H1 (cell line): Measurements from ENCODE around the gene LTO1. TPM values are rescaled to one million over a fixed set of nuclear protein-coding genes. Genes with fewer than 3 reads are reported as not detected.

ENCODE experiments used
- CTCF ChIA-PET: fragments of 300-600 bp; sonication (Branson Sonifier 250); formaldehyde crosslinking; loops from one replicate; lab custom pipeline; 2021; ENCODE audit not compliant: partially characterized antibody; lab: Charles Lee
- POLR2A ChIA-PET: fragments of 300-600 bp; sonication (Branson Sonifier 250); formaldehyde crosslinking; loops from one replicate; lab custom pipeline; 2021; ENCODE audit warnings: inconsistent platforms; ENCODE audit not compliant: partially characterized antibody; lab: Charles Lee
- DNase-seq, 2 experiments: peaks; one replicate each; pipeline versions ENCODE4 v3.0.0 to v3.0.0-alpha.2; 2010 to 2022; ENCODE audit warnings: low spot score in 2 of 2, low read depth in 1 of 2, mixed read lengths in 1 of 2
- FAIRE-seq: peaks from 2 replicates; lab custom pipeline; 2011; peaks lifted over from hg19 to GRCh38; lab: Jason Lieb, UNC
- H2AFZ ChIP-seq: 2 replicates; pipeline ENCODE4 v1.8.1; 2012; ENCODE audit warnings: low read length, inconsistent platforms
- H2AK5ac ChIP-seq: 2 replicates; pipeline ENCODE4 v1.6.1; 2013; ENCODE audit warnings: low read depth, low read length
- H2BK120ac ChIP-seq: replicated peaks from 2 replicates; pipeline ENCODE3; 2013; ENCODE audit warnings: low read depth, low read length, inconsistent platforms
- H2BK12ac ChIP-seq: 2 replicates; pipeline ENCODE4 v1.6.1; 2013; ENCODE audit warnings: low read depth, low read length
- H2BK15ac ChIP-seq: 2 replicates; pipeline ENCODE4 v1.6.1; 2013; ENCODE audit warnings: low read length
- H2BK20ac ChIP-seq: 2 replicates; pipeline ENCODE4 v1.6.1; 2013; ENCODE audit warnings: low read length
- H2BK5ac ChIP-seq: 2 replicates; pipeline ENCODE4 v1.6.1; 2013; ENCODE audit warnings: low read depth, low read length
- H3K14ac ChIP-seq: 2 replicates; pipeline ENCODE4 v1.6.1; 2013; ENCODE audit warnings: inconsistent platforms; ENCODE audit not compliant: insufficient read length
- H3K18ac ChIP-seq: 2 replicates; pipeline ENCODE4 v1.6.1; 2013; ENCODE audit warnings: low read length; ENCODE audit errors: extremely low read depth
- H3K23ac ChIP-seq: 2 replicates; pipeline ENCODE4 v1.6.1; 2013; ENCODE audit warnings: inconsistent platforms; ENCODE audit not compliant: insufficient read length
- H3K23me2 ChIP-seq: 2 replicates; pipeline ENCODE4 v1.6.1; 2013; ENCODE audit warnings: low read depth, low read length
- H3K27ac ChIP-seq: 2 replicates; pipeline ENCODE4 v1.6.1; 2011; ENCODE audit warnings: low read depth, low read length, inconsistent platforms
- H3K27me3 ChIP-seq, 4 experiments: replicated peaks in 1 of 4; 1 replicate in 1 of 4; 2 replicates in 3 of 4; pipeline versions ENCODE4 v1.6.1 to v1.8.1; 2011 to 2013; ENCODE audit warnings: low read length in 3 of 4, mild to moderate bottlenecking in 3 of 4, inconsistent platforms in 2 of 4, mixed read lengths in 2 of 4, moderate library complexity in 1 of 4; ENCODE audit not compliant: control insufficient read depth in 3 of 4, insufficient read depth in 3 of 4; ENCODE audit errors: extremely low read depth in 1 of 4
- H3K36me3 ChIP-seq, 4 experiments: 2 replicates each; pipeline versions ENCODE4 v1.6.1 to v1.8.1; 2011 to 2013; ENCODE audit warnings: mild to moderate bottlenecking in 4 of 4, low read length in 3 of 4, moderate library complexity in 2 of 4, control low read depth in 1 of 4, inconsistent platforms in 1 of 4; ENCODE audit not compliant: insufficient read depth in 4 of 4, control insufficient read depth in 2 of 4
- H3K4ac ChIP-seq: replicated peaks from 2 replicates; pipeline ENCODE3; 2013; ENCODE audit warnings: low read length, low read depth, mixed read lengths, inconsistent platforms; ENCODE audit not compliant: insufficient read length
- H3K4me1 ChIP-seq, 4 experiments: replicated peaks in 1 of 4; 1 replicate in 1 of 4; 2 replicates in 3 of 4; pipeline versions ENCODE4 v1.6.1 to v1.8.1; 2011 to 2013; ENCODE audit warnings: low read length in 3 of 4, inconsistent platforms in 2 of 4, mixed read lengths in 1 of 4; ENCODE audit not compliant: insufficient read depth in 4 of 4, control insufficient read depth in 3 of 4
- H3K4me2 ChIP-seq, 2 experiments: 2 replicates each; pipeline versions ENCODE4 v1.6.1 to v1.8.1; 2011 to 2013; ENCODE audit warnings: low read depth in 2 of 2, low read length in 2 of 2, control low read depth in 1 of 2, inconsistent platforms in 1 of 2, mild to moderate bottlenecking in 1 of 2; ENCODE audit not compliant: insufficient read depth in 1 of 2
- H3K4me3 ChIP-seq, 4 experiments: fragments of 200-600, 300-600 bp in 1 of 4; sonication (generic), shearing (Covaris generic), sonication (Bioruptor Twin) in 1 of 4; 2 replicates each; pipeline versions ENCODE4 v1.5.1 to v1.8.1; 2011 to 2016; ENCODE audit warnings: low read length in 4 of 4, low read depth in 3 of 4, control low read depth in 2 of 4, inconsistent platforms in 2 of 4, mild to moderate bottlenecking in 2 of 4, mixed read lengths in 1 of 4, moderate library complexity in 1 of 4; ENCODE audit not compliant: insufficient read depth in 2 of 4; ENCODE audit errors: extremely low read depth in 1 of 4
- H3K56ac ChIP-seq: replicated peaks from 2 replicates; pipeline ENCODE3; 2013; ENCODE audit warnings: low read depth, mild to moderate bottlenecking, mixed read lengths, low read length, inconsistent platforms; ENCODE audit not compliant: insufficient read length
- H3K79me1 ChIP-seq: 2 replicates; pipeline ENCODE4 v1.6.1; 2013; ENCODE audit warnings: low read depth, low read length, control low read depth
- H3K79me2 ChIP-seq, 2 experiments: 2 replicates each; pipeline versions ENCODE4 v1.6.1 to v1.8.1; 2012 to 2013; ENCODE audit warnings: low read length in 2 of 2, mild to moderate bottlenecking in 2 of 2, inconsistent platforms in 1 of 2; ENCODE audit not compliant: insufficient read depth in 2 of 2, control insufficient read depth in 1 of 2
- H3K9ac ChIP-seq, 4 experiments: replicated peaks in 1 of 4; 1 replicate in 1 of 4; 2 replicates in 3 of 4; pipeline versions ENCODE4 v1.6.1 to v1.8.1; 2011 to 2013; ENCODE audit warnings: low read depth in 3 of 4, low read length in 3 of 4, control low read depth in 2 of 4, mild to moderate bottlenecking in 2 of 4, moderate library complexity in 2 of 4, inconsistent platforms in 1 of 4; ENCODE audit errors: extremely low read depth in 1 of 4
- H3K9me3 ChIP-seq, 2 experiments: 2 replicates each; pipeline versions ENCODE4 v1.6.1 to v1.8.1; 2012 to 2013; ENCODE audit warnings: mild to moderate bottlenecking in 2 of 2, moderate library complexity in 2 of 2, control low read depth in 1 of 2, inconsistent platforms in 1 of 2, low read depth in 1 of 2, low read length in 1 of 2, mixed read lengths in 1 of 2; ENCODE audit not compliant: insufficient read depth in 2 of 2
- H4K20me1 ChIP-seq, 2 experiments: replicated peaks in 1 of 2; 2 replicates each; pipeline versions ENCODE3 to v1.8.1; 2011 to 2013; ENCODE audit warnings: inconsistent platforms in 2 of 2, low read length in 2 of 2, mild to moderate bottlenecking in 1 of 2; ENCODE audit not compliant: insufficient read depth in 2 of 2, control insufficient read depth in 1 of 2
- H4K5ac ChIP-seq: 2 replicates; pipeline ENCODE4 v1.6.1; 2013; ENCODE audit warnings: low read length, low read depth, mixed read lengths, inconsistent platforms; ENCODE audit not compliant: insufficient read length
- H4K8ac ChIP-seq: 2 replicates; pipeline ENCODE4 v1.8.0; 2013; ENCODE audit warnings: mild to moderate bottlenecking, moderate library complexity, low read length, inconsistent platforms; ENCODE audit not compliant: insufficient read depth; ENCODE audit errors: extremely low read depth
- H4K91ac ChIP-seq: replicated peaks from 2 replicates; pipeline ENCODE3; 2013; ENCODE audit warnings: low read length, mixed read lengths, inconsistent platforms; ENCODE audit not compliant: insufficient read length
- BACH1 ChIP-seq: IDR thresholded peaks from 2 replicates; pipeline ENCODE4 v1.6.1; 2012; ENCODE audit warnings: low read length, improper control_type of control experiment
- BCL11A ChIP-seq, 2 experiments: IDR thresholded peaks; one replicate each; pipeline ENCODE4 v1.6.1; 2011; ENCODE audit warnings: low read depth in 2 of 2, low read length in 2 of 2, mild to moderate bottlenecking in 2 of 2
- EP300 ChIP-seq, 2 experiments: IDR thresholded peaks; 1 replicate in 1 of 2; 2 replicates in 1 of 2; pipeline ENCODE4 v1.6.1; 2011 to 2012; ENCODE audit warnings: low read depth in 2 of 2, low read length in 2 of 2, mild to moderate bottlenecking in 2 of 2, borderline replicate concordance in 1 of 2, inconsistent platforms in 1 of 2, moderate library complexity in 1 of 2
- FOSL1 ChIP-seq: IDR thresholded peaks from 2 replicates; pipeline ENCODE4 v1.6.1; 2011; ENCODE audit warnings: mild to moderate bottlenecking, low read depth, low read length, moderate library complexity; ENCODE audit not compliant: insufficient read depth
- JUN ChIP-seq: IDR thresholded peaks from 2 replicates; pipeline ENCODE4 v1.6.1; 2011; ENCODE audit warnings: low read depth, mild to moderate bottlenecking, improper control_type of control experiment, low read length
- PHF8 ChIP-seq: fragments of 200-600 bp; sonication (generic); conservative IDR thresholded peaks from 2 replicates; pipeline ENCODE4 v1.7.1; 2012; ENCODE audit warnings: low read depth, mild to moderate bottlenecking, inconsistent platforms, low read length, moderate library complexity
- SIX5 ChIP-seq: IDR thresholded peaks from 2 replicates; pipeline ENCODE4 v1.6.1; 2011; ENCODE audit warnings: mild to moderate bottlenecking, low read depth, low read length
- SP4 ChIP-seq: IDR thresholded peaks from 2 replicates; pipeline ENCODE4 v1.6.1; 2012; ENCODE audit warnings: low read length, inconsistent platforms
- WGBS, 2 experiments: shearing (Covaris generic) in 1 of 2; methylation state at CpG; one replicate each; pipeline versions ENCODE4 v1.1.6 to v1.1.7; 2013 to 2015; ENCODE audit warnings: low lambda C conversion rate in 2 of 2, mixed read lengths in 2 of 2, inconsistent platforms in 1 of 2, low coverage in 1 of 2, missing lambda C conversion rate in 1 of 2; ENCODE audit not compliant: insufficient replicate concordance in 2 of 2, insufficient coverage in 1 of 2, insufficient read length in 1 of 2; ENCODE audit errors: extremely low coverage in 1 of 2, missing lambda C conversion rate in 1 of 2; 5-methylcytosine and 5-hydroxymethylcytosine counted together
- polyA plus RNA-seq, 7 experiments: library from polyadenylated mRNA; depleted of rRNA in 3 of 7; stranded (reverse) in 5 of 7; unstranded in 2 of 7; fragments of >200 nt in 5 of 7; fragments of 200-250 nt in 2 of 7; gene quantifications; 1 replicate in 5 of 7; 2 replicates in 1 of 7; 4 replicates in 1 of 7; pipeline versions ENCODE4 v1.2.1 to v1.2.3, GENCODE V29; 2011 to 2013; ENCODE audit warnings: missing spikeins in 2 of 7, mixed read lengths in 2 of 7
- total RNA-seq: library from RNA; stranded (reverse); fragmentation: NEBNext Ultra II Directional; extraction: Animal tissue kit (Norgen Biotek cat#: 25700); gene quantifications from 2 replicates; pipeline ENCODE4 v1.2.1, GENCODE V29; 2021
- TF ChIP-seq, protein P1 (sequence below), 3 experiments: IDR thresholded peaks; 1 replicate in 2 of 3; 2 replicates in 1 of 3; pipeline versions ENCODE4 v1.5.1 to v1.6.1; 2011; ENCODE audit warnings: low read length in 3 of 3, mild to moderate bottlenecking in 3 of 3, inconsistent platforms in 2 of 3, low read depth in 1 of 3, moderate library complexity in 1 of 3; ENCODE audit not compliant: insufficient read depth in 1 of 3; ENCODE audit errors: control extremely low read depth in 1 of 3

The LTO1 gene
- total and polyA plus RNA-seq, 2 of the 8 experiments (the other 6 are each of a cell fraction or from before 2014, with no cell fraction given) = 15.4 to 21.3 TPM

DNA sequence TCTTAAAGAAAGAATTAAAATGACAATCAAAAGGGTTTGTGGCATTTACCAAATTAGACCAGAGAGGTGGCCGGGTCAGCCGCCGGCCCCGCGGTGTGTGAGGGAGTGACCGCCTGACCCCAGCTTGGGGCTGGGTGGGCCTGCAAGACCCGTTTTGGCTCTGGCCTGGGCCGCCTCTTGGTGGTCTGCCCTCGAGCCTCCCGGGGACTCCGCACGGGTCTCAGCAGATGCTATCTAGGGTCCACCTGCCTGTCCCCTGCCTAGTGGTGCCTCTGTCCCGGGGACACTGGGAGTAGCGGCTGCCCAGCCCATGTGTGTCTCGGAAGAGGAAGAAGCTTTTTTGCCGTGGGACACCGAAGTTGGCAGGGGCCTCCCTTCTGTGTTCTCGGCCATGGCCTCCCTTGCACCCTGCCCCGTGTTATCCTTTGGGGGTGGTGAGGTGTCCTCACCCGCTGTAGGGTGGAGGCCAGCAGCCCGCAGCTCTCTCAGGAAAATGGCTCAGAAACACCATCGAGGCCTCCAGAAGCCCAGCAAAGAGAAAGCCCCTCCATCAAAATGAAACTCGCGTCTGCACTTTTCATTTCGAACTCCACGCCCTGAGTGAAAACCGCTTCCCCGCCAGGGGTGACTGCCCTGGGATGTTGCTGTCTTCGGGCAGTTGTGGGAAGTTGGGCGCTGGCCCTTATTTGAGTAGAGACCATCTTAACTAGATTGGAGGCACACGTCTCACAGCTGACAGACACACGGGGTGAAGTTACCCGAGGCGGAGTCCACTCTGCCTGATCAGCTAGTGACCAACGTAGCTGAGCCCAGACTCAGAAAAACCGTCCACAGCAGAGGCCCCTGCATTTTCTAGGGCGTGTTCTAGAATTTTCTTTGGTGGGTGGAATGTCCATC is 26.2 kb downstream of the LTO1 start:
- no peak for FAIRE-seq
- CTCF ChIA-PET = interaction anchor here (0.5 to 1.7 kb wide), 4 partner anchors 12 to 163 kb away, joined by 3 to 5 read pairs (median 4); no protein-coding TSS in a partner anchor
- POLR2A ChIA-PET = interaction anchor here (0.9 to 2.3 kb wide), 7 partner anchors 9 to 359 kb away, joined by 3 to 13 read pairs (median 4); partner anchors contain the start of gene LTO1
- TF ChIP-seq FOSL1 = no peak
- no peak for TF ChIP-seq EP300 (IDR thresholded peaks at IDR 0.05; ENCODE audit: borderline replicate concordance in 1 of 2, low read depth in 2 of 2, low read length in 2 of 2)
- no peak for TF ChIP-seq SIX5
- TF ChIP-seq SP4 = no peak
- TF ChIP-seq PHF8 = no peak
- TF ChIP-seq, protein P1, sequence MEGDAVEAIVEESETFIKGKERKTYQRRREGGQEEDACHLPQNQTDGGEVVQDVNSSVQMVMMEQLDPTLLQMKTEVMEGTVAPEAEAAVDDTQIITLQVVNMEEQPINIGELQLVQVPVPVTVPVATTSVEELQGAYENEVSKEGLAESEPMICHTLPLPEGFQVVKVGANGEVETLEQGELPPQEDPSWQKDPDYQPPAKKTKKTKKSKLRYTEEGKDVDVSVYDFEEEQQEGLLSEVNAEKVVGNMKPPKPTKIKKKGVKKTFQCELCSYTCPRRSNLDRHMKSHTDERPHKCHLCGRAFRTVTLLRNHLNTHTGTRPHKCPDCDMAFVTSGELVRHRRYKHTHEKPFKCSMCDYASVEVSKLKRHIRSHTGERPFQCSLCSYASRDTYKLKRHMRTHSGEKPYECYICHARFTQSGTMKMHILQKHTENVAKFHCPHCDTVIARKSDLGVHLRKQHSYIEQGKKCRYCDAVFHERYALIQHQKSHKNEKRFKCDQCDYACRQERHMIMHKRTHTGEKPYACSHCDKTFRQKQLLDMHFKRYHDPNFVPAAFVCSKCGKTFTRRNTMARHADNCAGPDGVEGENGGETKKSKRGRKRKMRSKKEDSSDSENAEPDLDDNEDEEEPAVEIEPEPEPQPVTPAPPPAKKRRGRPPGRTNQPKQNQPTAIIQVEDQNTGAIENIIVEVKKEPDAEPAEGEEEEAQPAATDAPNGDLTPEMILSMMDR (IDR thresholded peaks at IDR 0.05; ENCODE audit: control extremely low read depth in 1 of 3, insufficient read depth in 1 of 3, low read depth in 1 of 3, low read length in 3 of 3) = no peak
- TF ChIP-seq BCL11A (IDR thresholded peaks at IDR 0.05; ENCODE audit: low read depth in 2 of 2, low read length in 2 of 2) = no peak
- no peak for TF ChIP-seq BACH1
- TF ChIP-seq JUN = no peak

More for the DNA sequence above, 26.2 kb downstream of the LTO1 start:
- no peak overlapping the region for H3K18ac ChIP-seq
- H3K4me2 ChIP-seq = no peak overlapping the region
- DNase-seq = no peak
- H2AFZ ChIP-seq = no peak overlapping the region
- no peak overlapping the region for H3K56ac ChIP-seq
- H3K23me2 ChIP-seq = no peaks in the 10 kb centered on the region; the same call in 1 of the 2 replicates
- no peak overlapping the region for H2BK20ac ChIP-seq
- no peaks in the 10 kb centered on the region for H3K27me3 ChIP-seq
- H4K91ac ChIP-seq = no peak overlapping the region
- no peak overlapping the region for H2BK15ac ChIP-seq
- H3K14ac ChIP-seq = no peak overlapping the region
- H3K4me3 ChIP-seq = no peak overlapping the region
- H3K27ac ChIP-seq = no peak overlapping the region
- H2AK5ac ChIP-seq = no peak overlapping the region
- no peak overlapping the region for H3K4ac ChIP-seq
- H3K23ac ChIP-seq = no peak overlapping the region
- H3K4me1 ChIP-seq = peaks cover 0 to 9% (median 3%) of the 10 kb centered on the region in 4 experiments; a peak in 3 of 7 replicates
- H4K8ac ChIP-seq = no peak overlapping the region
- H2BK120ac ChIP-seq = no peak overlapping the region
- peaks cover 40 to 96% (median 64%) of the 10 kb centered on the region in 4 experiments for H3K36me3 ChIP-seq
- H3K9me3 ChIP-seq = no peaks in the 10 kb centered on the region
- H3K79me2 ChIP-seq = peaks cover 0 to 18% of the 10 kb centered on the region in 2 experiments; a peak in 2 of 4 replicates
- no peak overlapping the region for H4K5ac ChIP-seq
- H2BK5ac ChIP-seq = no peak overlapping the region
- no peak overlapping the region for H2BK12ac ChIP-seq
- no peak overlapping the region for H3K9ac ChIP-seq
- peaks cover 23 to 35% of the 10 kb centered on the region in 2 experiments for H4K20me1 ChIP-seq
- 94% methylated on average over 33 of the region's 37 CpGs; no CpG with 5 or more reads in 1 of the 2 experiments for WGBS, 2 experiments
- H3K79me1 ChIP-seq = peaks cover 7% of the 10 kb centered on the region
